ENCODE results near the gene PARD3B. TPM values are rescaled to one million over a fixed set of nuclear protein-coding genes. Genes with fewer than 3 reads are reported as not detected.

PARD3B gene
- total RNA-seq, 1 experiment from 2014 or later: 6.4 TPM

- Mint-ChIP-seq H3K27me3 (ENCODE audit: low read depth) (peaks cover 1% of the 10 kb centered on the region), H3K36me3 (ENCODE audit: insufficient read depth in 1 of 3, low read depth in 3 of 3) (peaks cover 0 to 13% (median 2%) of the 10 kb centered on the region in 3 experiments; a peak in 6 of 7 replicates), H3K4me1 (peaks cover 10 to 13% of the 10 kb centered on the region in 2 experiments), H3K27ac (no peak overlapping the region; a peak in 2 of 7 replicates), H3K9me3 (peaks cover 6 to 9% of the 10 kb centered on the region in 2 experiments), H3K4me3 (no peak overlapping the region)
- DNase-seq: no peak
- no peak overlapping the region for H2BK5ac ChIP-seq (ENCODE audit: insufficient read length, low read length)
- no peak overlapping the region for H3K23ac ChIP-seq (ENCODE audit: insufficient read length, low read depth, low read length)
- no peak overlapping the region for H3K9ac ChIP-seq (ENCODE audit: extremely low read depth, insufficient read length, low read length)
- H3K4me2 ChIP-seq (ENCODE audit: insufficient read depth, insufficient read length, low read length): no peak overlapping the region
- H3T11ph ChIP-seq (ENCODE audit: low read length): no peak overlapping the region
- H3K27me3 ChIP-seq (ENCODE audit: insufficient read depth, low read length): no peaks in the 10 kb centered on the region
- no peaks in the 10 kb centered on the region for H3K9me3 ChIP-seq (ENCODE audit: control insufficient read depth, low read depth, low read length)
- H3K4me1 ChIP-seq (ENCODE audit: insufficient read depth, low read length): peaks cover 6% of the 10 kb centered on the region; the same call in 1 of the 2 replicates
- H3K56ac ChIP-seq (ENCODE audit: insufficient read length, low read depth, low read length): no peak overlapping the region
- H2BK15ac ChIP-seq (ENCODE audit: low read depth, low read length): no peak overlapping the region
- no peak overlapping the region for H4K91ac ChIP-seq (ENCODE audit: insufficient read length, low read depth, low read length)
- no peak overlapping the region for H4K8ac ChIP-seq (replicated peaks; ENCODE audit: insufficient read length, low read depth, low read length)
- no peak overlapping the region for H2BK12ac ChIP-seq (ENCODE audit: insufficient read length, low read depth, low read length)
- no peak for TF ChIP-seq CTCF (conservative IDR thresholded peaks at IDR 0.05)
- H3K27ac ChIP-seq (ENCODE audit: insufficient read length, low read depth, low read length): no peak overlapping the region
- no peak overlapping the region for H2BK120ac ChIP-seq (ENCODE audit: low read depth, low read length, poor library complexity, severe bottlenecking)
- no CpG with 5 or more reads among the region's 10 CpGs for WGBS (ENCODE audit: extremely low coverage, insufficient read length, low lambda C conversion rate)
- H2AK5ac ChIP-seq (ENCODE audit: insufficient read length, low read length): no peak overlapping the region
- no peak overlapping the region for H2AFZ ChIP-seq (ENCODE audit: low read length)
- H3K18ac ChIP-seq (ENCODE audit: insufficient read length, low read depth, low read length): no peak overlapping the region
- no peak overlapping the region for H3K14ac ChIP-seq (ENCODE audit: insufficient read depth, low read length)
- H3K79me1 ChIP-seq (ENCODE audit: insufficient read depth, low read depth, low read length, poor library complexity, severe bottlenecking): no peaks in the 10 kb centered on the region
- H2BK20ac ChIP-seq (ENCODE audit: low read depth, low read length, poor library complexity, severe bottlenecking): no peak overlapping the region
- no peaks in the 10 kb centered on the region for H3K79me2 ChIP-seq (ENCODE audit: insufficient read depth, low read length)
- H3K23me2 ChIP-seq (ENCODE audit: insufficient read length, low read depth, low read length, poor library complexity, severe bottlenecking): no peaks in the 10 kb centered on the region
- H4K20me1 ChIP-seq (ENCODE audit: control insufficient read depth, insufficient read depth, insufficient read length): no peaks in the 10 kb centered on the region
- H3K4ac ChIP-seq (ENCODE audit: low read depth, low read length): no peak overlapping the region
- no peak overlapping the region for H4K5ac ChIP-seq (ENCODE audit: insufficient read length, low read depth, low read length)
These were observed 1084.0 kb downstream of the PARD3B start for GRCh38 chr2:205629091-205629776.

Measured in H9 (cell line).